ENCODE data around the gene CCL15.

GRCh38 chr17:35988164-35988563, 13.2 kb downstream of the CCL15 start:
- TF ChIP-seq POLR2A (IDR thresholded peaks at IDR 0.05) (no peak), EP300 (IDR thresholded peaks at IDR 0.05) (no peak), POLR2AphosphoS5 (IDR thresholded peaks at IDR 0.05) (no peak)
- TF ChIP-seq, protein P1, sequence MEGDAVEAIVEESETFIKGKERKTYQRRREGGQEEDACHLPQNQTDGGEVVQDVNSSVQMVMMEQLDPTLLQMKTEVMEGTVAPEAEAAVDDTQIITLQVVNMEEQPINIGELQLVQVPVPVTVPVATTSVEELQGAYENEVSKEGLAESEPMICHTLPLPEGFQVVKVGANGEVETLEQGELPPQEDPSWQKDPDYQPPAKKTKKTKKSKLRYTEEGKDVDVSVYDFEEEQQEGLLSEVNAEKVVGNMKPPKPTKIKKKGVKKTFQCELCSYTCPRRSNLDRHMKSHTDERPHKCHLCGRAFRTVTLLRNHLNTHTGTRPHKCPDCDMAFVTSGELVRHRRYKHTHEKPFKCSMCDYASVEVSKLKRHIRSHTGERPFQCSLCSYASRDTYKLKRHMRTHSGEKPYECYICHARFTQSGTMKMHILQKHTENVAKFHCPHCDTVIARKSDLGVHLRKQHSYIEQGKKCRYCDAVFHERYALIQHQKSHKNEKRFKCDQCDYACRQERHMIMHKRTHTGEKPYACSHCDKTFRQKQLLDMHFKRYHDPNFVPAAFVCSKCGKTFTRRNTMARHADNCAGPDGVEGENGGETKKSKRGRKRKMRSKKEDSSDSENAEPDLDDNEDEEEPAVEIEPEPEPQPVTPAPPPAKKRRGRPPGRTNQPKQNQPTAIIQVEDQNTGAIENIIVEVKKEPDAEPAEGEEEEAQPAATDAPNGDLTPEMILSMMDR (IDR thresholded peaks at IDR 0.05): no peak

Measured in upper lobe of left lung (tissue), 4 donors.